Tibial nerve (tissue), 3 donors: ENCODE data around the gene ATP1A4.

Experiments
- POLR2A ChIP-seq, 2 donors: fragments of 450-650 bp; IDR thresholded peaks; one replicate each; pipeline ENCODE4 v1.6.1; 2017; ENCODE audit warnings: antibody characterized with exemption in 2 of 2, mild to moderate bottlenecking in 2 of 2, moderate library complexity in 2 of 2
- TF ChIP-seq, protein P1 (sequence below), 5 experiments: fragments of 200-600 bp in 3 of 5; fragments of 450-650 bp in 2 of 5; sonication (generic) in 3 of 5; IDR thresholded peaks; one replicate each; pipeline ENCODE4 v1.5.1; 2016 to 2019; ENCODE audit warnings: antibody characterized with exemption in 5 of 5, mild to moderate bottlenecking in 3 of 5, moderate library complexity in 2 of 5

DNA sequence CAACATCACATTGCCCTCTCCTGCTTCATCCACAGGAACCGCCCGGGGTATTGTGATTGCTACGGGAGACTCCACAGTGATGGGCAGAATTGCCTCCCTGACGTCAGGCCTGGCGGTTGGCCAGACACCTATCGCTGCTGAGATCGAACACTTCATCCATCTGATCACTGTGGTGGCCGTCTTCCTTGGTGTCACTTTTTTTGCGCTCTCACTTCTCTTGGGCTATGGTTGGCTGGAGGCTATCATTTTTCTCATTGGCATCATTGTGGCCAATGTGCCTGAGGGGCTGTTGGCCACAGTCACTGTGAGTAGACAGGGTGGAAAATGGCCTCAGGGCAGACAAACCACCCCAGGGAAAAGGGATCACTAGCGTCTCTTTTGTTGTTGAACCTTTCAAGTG is 12.7 kb downstream of the ATP1A4 start:
- TF ChIP-seq, protein P1, sequence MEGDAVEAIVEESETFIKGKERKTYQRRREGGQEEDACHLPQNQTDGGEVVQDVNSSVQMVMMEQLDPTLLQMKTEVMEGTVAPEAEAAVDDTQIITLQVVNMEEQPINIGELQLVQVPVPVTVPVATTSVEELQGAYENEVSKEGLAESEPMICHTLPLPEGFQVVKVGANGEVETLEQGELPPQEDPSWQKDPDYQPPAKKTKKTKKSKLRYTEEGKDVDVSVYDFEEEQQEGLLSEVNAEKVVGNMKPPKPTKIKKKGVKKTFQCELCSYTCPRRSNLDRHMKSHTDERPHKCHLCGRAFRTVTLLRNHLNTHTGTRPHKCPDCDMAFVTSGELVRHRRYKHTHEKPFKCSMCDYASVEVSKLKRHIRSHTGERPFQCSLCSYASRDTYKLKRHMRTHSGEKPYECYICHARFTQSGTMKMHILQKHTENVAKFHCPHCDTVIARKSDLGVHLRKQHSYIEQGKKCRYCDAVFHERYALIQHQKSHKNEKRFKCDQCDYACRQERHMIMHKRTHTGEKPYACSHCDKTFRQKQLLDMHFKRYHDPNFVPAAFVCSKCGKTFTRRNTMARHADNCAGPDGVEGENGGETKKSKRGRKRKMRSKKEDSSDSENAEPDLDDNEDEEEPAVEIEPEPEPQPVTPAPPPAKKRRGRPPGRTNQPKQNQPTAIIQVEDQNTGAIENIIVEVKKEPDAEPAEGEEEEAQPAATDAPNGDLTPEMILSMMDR (IDR thresholded peaks at IDR 0.05), result no peak
- no peak for TF ChIP-seq POLR2A (IDR thresholded peaks at IDR 0.05)
